LNCaP clone FGC (cell line): ENCODE results near the gene CSHL1.
A peak's percentile ranks its signal among the peaks of the same experiment; 100 is the strongest.
"Not testable (repeated sequence)": the region's sequence is repeated elsewhere in the genome, so short reads cannot be mapped to it uniquely, and the experiment has no call there.

Experiments used
- DNase-seq: peaks from one replicate; pipeline ENCODE4 v3.0.0-alpha.2; 2011; ENCODE audit warnings: low read depth
- H3K4me3 ChIP-seq: 2 replicates; pipeline ENCODE4 v1.5.1; 2011; ENCODE audit warnings: mild to moderate bottlenecking, low read depth, low read length, control low read depth
- TF ChIP-seq, protein P1 (sequence below): IDR thresholded peaks from 2 replicates; pipeline ENCODE4 v1.5.1; 2012; ENCODE audit warnings: mild to moderate bottlenecking; ENCODE audit not compliant: control insufficient read depth, insufficient read depth; ENCODE audit errors: extremely low read depth

Gene CSHL1

DNA sequence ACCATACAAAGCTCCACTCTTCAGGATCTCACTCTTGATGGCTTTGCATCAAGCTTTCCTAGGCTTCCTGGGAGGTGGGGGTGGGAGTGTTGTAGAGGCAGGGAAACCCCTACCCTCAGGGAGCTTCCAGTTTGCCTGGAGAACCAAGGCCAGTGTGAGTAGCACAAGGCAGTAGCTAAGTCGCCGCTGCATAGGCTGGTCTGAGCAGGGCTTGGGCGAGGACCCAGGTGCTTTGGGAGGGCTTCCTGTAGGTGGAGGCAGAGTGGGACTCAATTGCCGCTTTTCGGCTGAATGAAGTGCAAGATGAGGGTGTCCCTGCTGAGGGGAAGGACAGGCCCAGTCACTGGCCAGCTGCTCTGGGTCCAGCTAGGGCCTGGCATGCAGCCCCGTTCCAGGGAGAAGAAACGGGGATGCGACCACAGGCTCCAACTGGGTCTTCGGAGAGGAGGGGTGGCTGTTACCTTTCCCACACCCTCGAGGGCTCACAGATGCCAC is 17.2 kb upstream of the CSHL1 start:
- no peak overlapping the region for H3K4me3 ChIP-seq
- DNase-seq = no peak
- TF ChIP-seq, protein P1, sequence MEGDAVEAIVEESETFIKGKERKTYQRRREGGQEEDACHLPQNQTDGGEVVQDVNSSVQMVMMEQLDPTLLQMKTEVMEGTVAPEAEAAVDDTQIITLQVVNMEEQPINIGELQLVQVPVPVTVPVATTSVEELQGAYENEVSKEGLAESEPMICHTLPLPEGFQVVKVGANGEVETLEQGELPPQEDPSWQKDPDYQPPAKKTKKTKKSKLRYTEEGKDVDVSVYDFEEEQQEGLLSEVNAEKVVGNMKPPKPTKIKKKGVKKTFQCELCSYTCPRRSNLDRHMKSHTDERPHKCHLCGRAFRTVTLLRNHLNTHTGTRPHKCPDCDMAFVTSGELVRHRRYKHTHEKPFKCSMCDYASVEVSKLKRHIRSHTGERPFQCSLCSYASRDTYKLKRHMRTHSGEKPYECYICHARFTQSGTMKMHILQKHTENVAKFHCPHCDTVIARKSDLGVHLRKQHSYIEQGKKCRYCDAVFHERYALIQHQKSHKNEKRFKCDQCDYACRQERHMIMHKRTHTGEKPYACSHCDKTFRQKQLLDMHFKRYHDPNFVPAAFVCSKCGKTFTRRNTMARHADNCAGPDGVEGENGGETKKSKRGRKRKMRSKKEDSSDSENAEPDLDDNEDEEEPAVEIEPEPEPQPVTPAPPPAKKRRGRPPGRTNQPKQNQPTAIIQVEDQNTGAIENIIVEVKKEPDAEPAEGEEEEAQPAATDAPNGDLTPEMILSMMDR = no peak

DNA sequence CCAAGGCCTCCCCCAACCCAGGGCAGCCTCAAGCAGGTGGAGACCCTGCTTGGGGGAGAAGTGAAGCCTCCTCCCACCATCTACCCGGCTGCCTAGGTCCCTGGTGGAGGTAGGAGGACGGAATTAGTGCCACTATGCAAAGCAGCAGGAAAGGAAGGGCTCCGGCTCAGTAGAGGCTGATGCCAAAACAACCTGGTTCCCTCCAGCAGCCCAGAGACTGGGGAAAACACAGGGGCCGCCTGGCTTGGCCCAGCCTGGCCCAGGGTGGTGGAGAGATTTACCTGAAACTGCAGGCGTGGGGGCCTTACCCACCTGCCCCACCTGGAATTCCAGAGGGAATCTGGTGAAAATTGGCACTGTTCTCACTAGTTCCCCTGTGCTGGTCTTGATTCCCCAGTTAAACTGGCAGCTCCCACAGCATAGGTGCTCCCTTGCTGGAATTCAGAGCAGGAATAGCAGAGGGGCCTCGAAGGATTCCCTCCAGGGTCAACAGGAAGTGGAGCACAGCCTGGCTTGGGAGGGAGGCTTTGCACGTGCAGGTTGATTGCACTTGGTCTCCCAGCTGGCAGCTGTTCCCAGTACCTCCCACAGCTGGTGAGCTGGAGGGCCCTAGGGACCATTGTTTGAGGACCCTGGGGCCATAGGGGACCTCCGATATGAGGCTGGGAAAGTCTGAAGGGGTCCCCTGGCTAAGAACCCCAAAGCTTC is 16.6 kb upstream of the CSHL1 start:
- no peak for DNase-seq
- TF ChIP-seq, protein P1 = no peak
- no peak overlapping the region for H3K4me3 ChIP-seq

- TF ChIP-seq, protein P1 = no peak
- H3K4me3 ChIP-seq = no peak overlapping the region
- DNase-seq = no peak
Observed at GRCh38 chr17:63926164-63926563, 15.1 kb upstream of the CSHL1 start.

DNA sequence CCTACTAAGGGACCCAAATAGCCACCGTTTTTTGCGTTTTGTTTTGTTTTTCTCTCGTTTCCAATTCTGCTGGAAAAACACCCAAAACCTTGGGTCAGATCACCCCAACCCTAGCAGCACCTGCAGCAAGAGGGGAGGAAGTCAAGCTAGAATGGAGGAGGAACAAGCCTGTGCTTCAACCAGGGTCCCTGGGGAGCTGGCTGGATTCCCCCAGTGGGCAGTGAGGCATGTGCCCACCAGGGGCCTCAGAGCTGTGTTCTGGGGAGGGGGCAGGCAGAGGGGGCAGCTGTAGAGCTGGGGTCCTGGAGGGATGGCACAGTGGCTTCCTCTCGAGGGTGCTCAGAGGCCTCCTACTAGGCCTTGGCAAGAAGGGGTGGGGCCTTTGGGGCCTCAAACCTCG is 14.6 kb upstream of the CSHL1 start:
- no peak overlapping the region for H3K4me3 ChIP-seq
- TF ChIP-seq, protein P1 = no peak
- DNase-seq = no peak

- DNase-seq, H3K4me3 ChIP-seq: not testable (repeated sequence)
Observed at GRCh38 chr17:63922402-63922801, 11.3 kb upstream of the CSHL1 start.

DNA sequence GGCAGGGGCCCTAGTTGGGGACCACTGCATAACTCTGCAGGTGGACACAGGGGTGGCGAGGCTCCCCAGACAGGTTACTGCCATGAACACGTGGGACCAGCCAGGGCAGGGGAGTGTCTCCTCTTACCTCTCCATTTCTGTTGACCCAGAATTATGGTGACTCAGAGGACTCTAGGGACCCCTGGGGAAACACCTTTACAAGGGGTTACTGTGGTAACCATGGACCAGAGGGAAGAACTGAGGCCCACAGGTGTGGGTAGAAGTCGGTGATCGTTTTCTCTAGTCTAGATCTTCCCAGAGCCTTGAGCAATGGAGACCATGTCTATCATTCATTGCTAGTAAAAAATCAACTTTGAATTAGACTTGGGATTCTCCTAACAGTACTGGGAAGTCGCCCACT is 9.7 kb upstream of the CSHL1 start:
- not testable (repeated sequence) for DNase-seq, H3K4me3 ChIP-seq

DNA sequence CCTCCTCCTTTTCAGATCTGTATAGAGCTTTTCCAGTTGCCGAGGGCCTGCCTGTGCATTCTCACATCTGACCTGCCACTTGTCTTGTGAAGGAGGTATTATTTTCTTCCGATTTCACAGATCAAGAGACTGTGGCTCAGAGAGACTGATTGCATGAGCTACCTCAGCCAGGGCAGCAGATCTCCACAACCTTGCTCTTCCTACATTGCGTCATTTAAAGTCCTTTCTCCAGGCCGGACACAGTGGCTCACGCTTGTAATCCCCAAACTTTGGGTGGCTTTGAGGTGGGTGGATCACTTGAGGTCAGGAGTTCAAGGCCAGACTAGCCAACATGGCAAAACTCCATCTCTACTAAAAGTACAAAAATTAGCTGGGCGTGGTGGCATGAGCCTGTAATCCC is 9.0 kb upstream of the CSHL1 start:
- H3K4me3 ChIP-seq, DNase-seq: not testable (repeated sequence)

DNA sequence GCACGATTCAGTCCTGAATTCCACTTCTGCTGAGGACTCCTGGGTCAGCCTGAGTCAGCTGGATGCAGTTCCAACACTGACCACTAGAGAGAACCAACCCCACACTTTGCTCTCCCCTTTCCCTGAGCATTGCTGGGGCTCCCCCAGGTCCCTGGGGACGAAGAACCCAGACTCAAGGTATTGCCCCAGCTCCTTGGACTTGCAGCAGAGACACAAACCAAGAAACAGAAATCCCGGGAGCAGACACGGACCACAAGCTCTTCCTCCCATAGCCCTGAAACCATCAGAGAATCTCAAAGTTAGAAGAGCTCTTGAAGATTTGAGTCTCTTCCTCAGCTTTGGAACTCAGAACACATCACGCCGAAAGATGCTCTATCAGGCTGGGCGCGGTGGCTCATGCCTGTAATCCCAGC is 8.3 kb upstream of the CSHL1 start:
- no peak for DNase-seq
- TF ChIP-seq, protein P1 = peak; percentile 76
- H3K4me3 ChIP-seq = no peak overlapping the region

DNA sequence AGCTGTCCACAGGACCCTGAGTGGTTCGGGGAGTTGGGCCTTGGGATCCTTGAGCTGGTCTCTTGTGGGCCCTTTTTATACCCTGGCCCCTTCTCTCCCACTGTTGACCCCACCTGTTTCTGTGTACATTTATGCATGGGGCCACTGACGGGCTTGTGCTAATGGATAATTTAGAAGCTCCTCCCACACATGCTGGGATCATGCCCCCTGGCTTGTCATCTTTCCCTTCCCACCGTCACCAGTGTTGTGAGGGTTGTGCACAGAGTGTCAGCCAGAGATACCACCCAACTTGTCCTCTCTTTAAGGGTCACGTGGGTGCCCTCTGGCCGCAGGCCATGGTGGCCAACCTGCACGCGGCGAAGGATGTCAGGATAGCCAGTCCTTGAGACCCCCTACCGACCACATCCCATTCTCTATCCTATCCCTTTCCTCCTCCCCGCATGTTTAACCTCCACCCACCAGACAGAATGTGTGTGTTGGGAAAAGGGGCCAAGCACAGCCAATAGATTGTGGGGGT is 7.8 kb upstream of the CSHL1 start, which contains the start of gene GH1:
TSS of gene GH1 (minus strand) at position 51 of the 517 bp plus-strand sequence. CDS start 63 bp downstream, outside the sequence.
- H3K4me3 ChIP-seq, DNase-seq: not testable (repeated sequence)
